H9 (cell line): Measurements from ENCODE around the gene VANGL2. TPM values are rescaled to one million over a fixed set of nuclear protein-coding genes. Genes with fewer than 3 reads are reported as not detected.

Experiments
- DNase-seq: peaks from one replicate; pipeline ENCODE4 v3.0.0-alpha.2; 2017
- H2AFZ ChIP-seq: one replicate; pipeline ENCODE4 v1.6.1; 2013; ENCODE audit warnings: mild to moderate bottlenecking, low read length, control low read depth, moderate library complexity
- H2AK5ac ChIP-seq: 2 replicates; pipeline ENCODE4 v1.6.1; 2013; ENCODE audit warnings: low read length, control low read depth, mixed read lengths; ENCODE audit not compliant: insufficient read length
- H2BK120ac ChIP-seq: one replicate; pipeline ENCODE4 v1.6.1; 2013; ENCODE audit warnings: low read depth, mild to moderate bottlenecking, low read length, control low read depth, inconsistent platforms; ENCODE audit not compliant: poor library complexity, severe bottlenecking
- H2BK12ac ChIP-seq: 2 replicates; pipeline ENCODE4 v1.6.1; 2013; ENCODE audit warnings: low read length, control low read depth, mixed read lengths, low read depth; ENCODE audit not compliant: insufficient read length
- H2BK15ac ChIP-seq: 2 replicates; pipeline ENCODE4 v1.6.1; 2013; ENCODE audit warnings: low read depth, low read length, control low read depth
- H2BK20ac ChIP-seq: one replicate; pipeline ENCODE4 v1.6.1; 2013; ENCODE audit warnings: low read depth, mild to moderate bottlenecking, low read length, control low read depth, inconsistent platforms; ENCODE audit not compliant: poor library complexity, severe bottlenecking
- H2BK5ac ChIP-seq: 2 replicates; pipeline ENCODE4 v1.6.1; 2013; ENCODE audit warnings: low read length, control low read depth, mixed read lengths; ENCODE audit not compliant: insufficient read length
- H3K14ac ChIP-seq: 2 replicates; pipeline ENCODE4 v1.6.1; 2013; ENCODE audit warnings: low read length, control low read depth; ENCODE audit not compliant: insufficient read depth
- H3K18ac ChIP-seq: 2 replicates; pipeline ENCODE4 v1.6.1; 2013; ENCODE audit warnings: low read depth, mild to moderate bottlenecking, mixed read lengths, low read length, control low read depth; ENCODE audit not compliant: insufficient read length
- H3K23ac ChIP-seq: 2 replicates; pipeline ENCODE4 v1.6.1; 2013; ENCODE audit warnings: low read length, control low read depth, mixed read lengths, low read depth; ENCODE audit not compliant: insufficient read length
- H3K23me2 ChIP-seq: 2 replicates; pipeline ENCODE4 v1.6.1; 2013; ENCODE audit warnings: low read depth, mild to moderate bottlenecking, mixed read lengths, low read length, control low read depth; ENCODE audit not compliant: insufficient read length, poor library complexity, severe bottlenecking
- H3K27ac ChIP-seq: 2 replicates; pipeline ENCODE4 v1.5.1; 2013; ENCODE audit warnings: low read length, control low read depth, mixed read lengths, low read depth; ENCODE audit not compliant: insufficient read length
- H3K27me3 ChIP-seq: 2 replicates; pipeline ENCODE4 v1.6.1; 2013; ENCODE audit warnings: low read length, control low read depth, inconsistent platforms; ENCODE audit not compliant: insufficient read depth
- H3K4ac ChIP-seq: 2 replicates; pipeline ENCODE4 v1.6.1; 2013; ENCODE audit warnings: low read depth, mild to moderate bottlenecking, control low read depth, inconsistent platforms, low read length, moderate library complexity
- H3K4me1 ChIP-seq: 2 replicates; pipeline ENCODE4 v1.6.1; 2013; ENCODE audit warnings: low read length, control low read depth, inconsistent platforms; ENCODE audit not compliant: insufficient read depth
- H3K4me2 ChIP-seq: 2 replicates; pipeline ENCODE4 v1.6.1; 2013; ENCODE audit warnings: low read length, control low read depth, mixed read lengths; ENCODE audit not compliant: insufficient read length, insufficient read depth
- H3K56ac ChIP-seq: 2 replicates; pipeline ENCODE4 v1.6.1; 2013; ENCODE audit warnings: low read depth, mild to moderate bottlenecking, mixed read lengths, low read length, control low read depth; ENCODE audit not compliant: insufficient read length
- H3K79me1 ChIP-seq: 2 replicates; pipeline ENCODE4 v1.6.1; 2013; ENCODE audit warnings: low read depth, mild to moderate bottlenecking, moderate library complexity, low read length, control low read depth, inconsistent platforms; ENCODE audit not compliant: insufficient read depth, poor library complexity, severe bottlenecking
- H3K79me2 ChIP-seq: 2 replicates; pipeline ENCODE4 v1.6.1; 2013; ENCODE audit warnings: low read length, control low read depth, inconsistent platforms; ENCODE audit not compliant: insufficient read depth
- H3K9ac ChIP-seq: 2 replicates; pipeline ENCODE4 v1.6.1; 2013; ENCODE audit warnings: low read length, control low read depth, mixed read lengths; ENCODE audit not compliant: insufficient read length; ENCODE audit errors: extremely low read depth
- H3K9me3 ChIP-seq: one replicate; pipeline ENCODE4 v1.6.1; 2013; ENCODE audit warnings: low read depth, low read length, inconsistent platforms; ENCODE audit not compliant: control insufficient read depth
- H3T11ph ChIP-seq: one replicate; pipeline ENCODE4 v1.6.1; 2013; ENCODE audit warnings: mild to moderate bottlenecking, low read length, control low read depth, inconsistent platforms
- H4K20me1 ChIP-seq: one replicate; pipeline ENCODE4 v1.6.1; 2013; ENCODE audit not compliant: control insufficient read depth, insufficient read length, insufficient read depth
- H4K5ac ChIP-seq: 2 replicates; pipeline ENCODE4 v1.6.1; 2013; ENCODE audit warnings: low read depth, mild to moderate bottlenecking, mixed read lengths, low read length, control low read depth; ENCODE audit not compliant: insufficient read length
- H4K8ac ChIP-seq: replicated peaks from 2 replicates; pipeline ENCODE4 v1.6.1; 2013; ENCODE audit warnings: low read length, control low read depth, mixed read lengths, low read depth; ENCODE audit not compliant: insufficient read length
- H4K91ac ChIP-seq: 2 replicates; pipeline ENCODE4 v1.6.1; 2013; ENCODE audit warnings: low read depth, mild to moderate bottlenecking, moderate library complexity, mixed read lengths, low read length, control low read depth; ENCODE audit not compliant: insufficient read length
- H3K27ac Mint-ChIP-seq, 3 experiments: 2 replicates in 2 of 3; 3 replicates in 1 of 3; pipeline ENCODE4 v1.8.0; 2020 to 2021; ENCODE audit warnings: mixed read lengths in 3 of 3, mild to moderate bottlenecking in 1 of 3, moderate library complexity in 1 of 3
- H3K27me3 Mint-ChIP-seq: 2 replicates; pipeline ENCODE4 v1.8.0; 2021; ENCODE audit warnings: low read depth, mild to moderate bottlenecking, moderate library complexity, mixed read lengths
- H3K36me3 Mint-ChIP-seq, 3 experiments: 2 replicates in 2 of 3; 3 replicates in 1 of 3; pipeline ENCODE4 v1.8.0; 2020 to 2021; ENCODE audit warnings: low read depth in 3 of 3, mixed read lengths in 3 of 3; ENCODE audit not compliant: insufficient read depth in 1 of 3
- H3K4me1 Mint-ChIP-seq, 2 experiments: 2 replicates each; pipeline ENCODE4 v1.8.0; 2020; ENCODE audit warnings: mixed read lengths in 2 of 2
- H3K4me3 Mint-ChIP-seq, 2 experiments: 2 replicates in 1 of 2; 3 replicates in 1 of 2; pipeline ENCODE4 v1.8.0; 2020 to 2021; ENCODE audit warnings: mild to moderate bottlenecking in 2 of 2, mixed read lengths in 2 of 2, moderate library complexity in 1 of 2
- H3K9me3 Mint-ChIP-seq, 2 experiments: 2 replicates in 1 of 2; 3 replicates in 1 of 2; pipeline ENCODE4 v1.8.0; 2020; ENCODE audit warnings: mild to moderate bottlenecking in 2 of 2, mixed read lengths in 2 of 2, moderate library complexity in 1 of 2
- CTCF ChIP-seq: fragments of 200-600 bp; sonication (generic); conservative IDR thresholded peaks from 3 replicates; pipeline ENCODE4 v1.8.0; 2021; ENCODE audit warnings: antibody characterized with exemption, mild to moderate bottlenecking
- WGBS: extraction: QIAGEN DNeasy Blood & Tissue Kit; methylation state at CpG from one replicate; pipeline ENCODE4 v1.1.7; 2013; ENCODE audit warnings: missing lambda C conversion rate, low lambda C conversion rate, mixed read lengths; ENCODE audit not compliant: insufficient read length; ENCODE audit errors: extremely low coverage; 5-methylcytosine and 5-hydroxymethylcytosine counted together
- total RNA-seq: library from RNA; stranded (reverse); gene quantifications from 2 replicates; pipeline ENCODE4 v1.2.1, GENCODE V29; 2021

Gene VANGL2
- total RNA-seq, 1 experiment from 2014 or later: 58.5 TPM

- H3K23ac ChIP-seq: no peak overlapping the region
- no peaks in the 10 kb centered on the region for H3K23me2 ChIP-seq
- no peaks in the 10 kb centered on the region for H3K27me3 Mint-ChIP-seq
- H4K8ac ChIP-seq: no peak overlapping the region
- H4K91ac ChIP-seq: no peak overlapping the region
- H3K4me3 Mint-ChIP-seq: no peak overlapping the region
- no peak overlapping the region for H2BK120ac ChIP-seq
- no peak overlapping the region for H3K4me2 ChIP-seq
- H3K9me3 ChIP-seq: no peaks in the 10 kb centered on the region
- H2AFZ ChIP-seq: no peak overlapping the region
- DNase-seq: no peak
- no peak overlapping the region for H3T11ph ChIP-seq
- H3K79me1 ChIP-seq: no peaks in the 10 kb centered on the region
- no CpG with 5 or more reads among the region's 2 CpGs for WGBS
- H4K5ac ChIP-seq: no peak overlapping the region
- H3K18ac ChIP-seq: no peak overlapping the region
- H4K20me1 ChIP-seq: no peaks in the 10 kb centered on the region
- no peaks in the 10 kb centered on the region for H3K79me2 ChIP-seq
- no peak overlapping the region for H3K4ac ChIP-seq
- no peak overlapping the region for H2AK5ac ChIP-seq
- no peak overlapping the region for H2BK20ac ChIP-seq
- TF ChIP-seq CTCF: no peak
- H3K36me3 Mint-ChIP-seq: no peaks in the 10 kb centered on the region
- H2BK15ac ChIP-seq: no peak overlapping the region
- no peak overlapping the region for H3K27ac ChIP-seq
- no peak overlapping the region for H3K56ac ChIP-seq
- H3K4me1 ChIP-seq: no peaks in the 10 kb centered on the region
- no peak overlapping the region for H2BK5ac ChIP-seq
- no peak overlapping the region for H3K14ac ChIP-seq
- no peaks in the 10 kb centered on the region for H3K27me3 ChIP-seq
- H3K9me3 Mint-ChIP-seq: no peaks in the 10 kb centered on the region; a peak in 1 of 5 replicates
- H2BK12ac ChIP-seq: no peak overlapping the region
- H3K27ac Mint-ChIP-seq: no peak overlapping the region
- H3K9ac ChIP-seq: no peak overlapping the region
- H3K4me1 Mint-ChIP-seq: peaks cover 12 to 13% of the 10 kb centered on the region in 2 experiments
Measured at GRCh38 chr1:160466961-160467360, 66.6 kb downstream of the VANGL2 start.
